PC-3 (cell line): ENCODE data around the gene PELI1.

Source experiments
- CTCF ChIP-seq: fragments of 300-600 bp; sonication (generic); conservative IDR thresholded peaks from 2 replicates; pipeline ENCODE4 v1.5.1; 2017; ENCODE audit warnings: antibody characterized with exemption, low read depth, mild to moderate bottlenecking, low read length
- EZH2 ChIP-seq: fragments of 300-600 bp; sonication (generic); IDR thresholded peaks from one replicate; pipeline ENCODE4 v1.6.1; 2017; ENCODE audit warnings: antibody characterized with exemption, mild to moderate bottlenecking, low read length; ENCODE audit not compliant: unreplicated experiment
- EZH2phosphoT487 ChIP-seq: fragments of 300-600 bp; sonication (generic); IDR thresholded peaks from 2 replicates; pipeline ENCODE4 v1.6.1; 2018; ENCODE audit warnings: mild to moderate bottlenecking, antibody characterized with exemption, low read length, borderline replicate concordance

GRCh38 chr2:64090264-64090663 is 54.0 kb downstream of the PELI1 start:
- no peak for TF ChIP-seq EZH2phosphoT487
- TF ChIP-seq CTCF: no peak
- TF ChIP-seq EZH2: no peak
